Measurements from ENCODE around the gene ARRB1. TPM values are rescaled to one million over a fixed set of nuclear protein-coding genes. Genes with fewer than 3 reads are reported as not detected.

Gene ARRB1
- total and polyA plus RNA-seq, 7 donors: 3.6 to 17.3 (median 7.4) TPM

DNA sequence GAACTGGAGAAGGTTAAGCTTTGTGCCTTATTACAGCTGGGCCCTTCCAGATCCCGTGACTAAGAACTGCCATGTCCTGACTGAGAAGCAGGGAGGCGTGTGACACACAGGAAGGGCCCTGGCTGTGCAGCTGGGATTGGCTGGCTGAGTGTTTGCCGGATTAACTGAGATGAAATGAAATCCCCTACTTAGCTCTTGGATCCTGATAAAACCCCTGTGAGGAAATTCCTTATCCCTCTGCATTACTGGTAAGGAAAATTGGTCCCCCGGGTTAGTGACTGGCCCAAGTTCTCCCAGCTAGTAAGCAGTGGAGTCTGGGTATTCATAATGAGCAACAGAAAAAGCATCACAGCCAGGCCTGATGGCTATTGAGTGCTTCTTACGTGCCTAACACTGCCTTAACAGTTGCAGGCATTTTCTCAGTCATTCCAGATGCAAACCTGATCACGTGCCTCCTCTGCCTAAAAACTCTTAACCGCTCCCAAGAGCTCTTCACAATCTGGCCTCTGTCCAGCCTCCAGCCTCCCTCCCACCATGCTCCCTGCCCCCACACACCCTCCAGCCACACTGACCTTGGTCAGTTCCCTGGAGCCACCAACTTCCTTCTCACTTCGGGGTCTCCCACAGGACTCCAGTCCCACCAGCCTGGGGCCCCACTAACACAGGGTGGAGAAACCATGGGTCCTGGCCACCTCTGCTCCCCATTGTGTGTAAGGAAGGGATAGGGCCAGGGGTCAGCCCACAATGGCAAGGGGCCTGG, 37.8 kb downstream of the ARRB1 start:
- Histone ChIP-seq H3K4me1 (peaks cover 27% of the 10 kb centered on the region), H3K27ac (peak overlapping the region; percentile 79), H3K27me3 (ENCODE audit: insufficient read depth in 3 of 3, low read length in 2 of 3) (no peaks in the 10 kb centered on the region), H3K9me3 (no peaks in the 10 kb centered on the region), H3K4me3 (no peak overlapping the region), H3K36me3 (ENCODE audit: insufficient read depth in 1 of 2, low read depth in 1 of 2) (no peaks in the 10 kb centered on the region)
- intact Hi-C loops (cut with DNase I): no loop called here
- DNase-seq (peak; percentile 74 to 80), ATAC-seq (peak; percentile 62 to 73 (median 68))
- WGBS, 3 donors: 45 to 48% (median 47%) methylated on average over 8 of the region's 8 CpGs
- TF ChIP-seq CTCF (IDR thresholded peaks at IDR 0.05): no peak

DNA sequence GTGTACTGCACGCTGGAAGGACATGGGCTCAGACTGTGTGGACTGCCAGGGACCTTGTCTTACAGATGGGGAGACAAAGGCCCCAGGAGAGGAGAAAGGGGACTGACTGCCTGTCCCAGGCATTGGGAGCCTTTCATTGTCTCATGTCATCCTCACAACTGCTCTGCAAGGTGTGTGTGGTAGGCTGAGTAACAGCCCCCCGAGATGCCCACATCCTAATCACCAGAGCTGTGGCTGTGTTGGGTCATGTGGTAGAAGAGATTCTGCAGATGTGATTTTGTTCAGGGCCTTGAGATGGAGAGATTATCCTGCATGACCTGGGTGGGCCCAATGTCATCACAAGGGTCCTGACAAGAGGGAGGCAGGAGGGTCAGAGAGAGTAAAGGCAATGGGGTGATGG, 39.1 kb downstream of the ARRB1 start:
- intact Hi-C loops (cut with DNase I): no loop called here
- 81 to 88% (median 86%) methylated on average over 2 of the region's 2 CpGs for WGBS, 3 donors
- DNase-seq (no peak), ATAC-seq (no peak)
- no peak for TF ChIP-seq CTCF (IDR thresholded peaks at IDR 0.05)
- Histone ChIP-seq H3K36me3 (ENCODE audit: insufficient read depth in 1 of 2, low read depth in 1 of 2) (no peaks in the 10 kb centered on the region), H3K4me1 (peaks cover 27% of the 10 kb centered on the region), H3K27ac (peak overlapping the region; percentile 79), H3K27me3 (ENCODE audit: insufficient read depth in 3 of 3, low read length in 2 of 3) (no peaks in the 10 kb centered on the region), H3K4me3 (peak overlapping the region; percentile 60), H3K9me3 (no peaks in the 10 kb centered on the region)

- TF ChIP-seq CTCF (IDR thresholded peaks at IDR 0.05): no peak
- WGBS, 3 donors: 57 to 69% (median 64%) methylated on average over 13 of the region's 13 CpGs
- intact Hi-C loops (cut with DNase I): no loop called here
- Histone ChIP-seq H3K9me3 (no peaks in the 10 kb centered on the region), H3K27ac (peak overlapping the region; percentile 79), H3K4me3 (peak overlapping the region; percentile 60), H3K4me1 (peaks cover 27% of the 10 kb centered on the region), H3K36me3 (ENCODE audit: insufficient read depth in 1 of 2, low read depth in 1 of 2) (no peaks in the 10 kb centered on the region), H3K27me3 (ENCODE audit: insufficient read depth in 3 of 3, low read length in 2 of 3) (no peaks in the 10 kb centered on the region)
- DNase-seq: peak; percentile 85 to 91
- ATAC-seq: peak; percentile 58 to 78 (median 72)
Observed at GRCh38 chr11:75311858-75312288, 39.6 kb downstream of the ARRB1 start.

DNA sequence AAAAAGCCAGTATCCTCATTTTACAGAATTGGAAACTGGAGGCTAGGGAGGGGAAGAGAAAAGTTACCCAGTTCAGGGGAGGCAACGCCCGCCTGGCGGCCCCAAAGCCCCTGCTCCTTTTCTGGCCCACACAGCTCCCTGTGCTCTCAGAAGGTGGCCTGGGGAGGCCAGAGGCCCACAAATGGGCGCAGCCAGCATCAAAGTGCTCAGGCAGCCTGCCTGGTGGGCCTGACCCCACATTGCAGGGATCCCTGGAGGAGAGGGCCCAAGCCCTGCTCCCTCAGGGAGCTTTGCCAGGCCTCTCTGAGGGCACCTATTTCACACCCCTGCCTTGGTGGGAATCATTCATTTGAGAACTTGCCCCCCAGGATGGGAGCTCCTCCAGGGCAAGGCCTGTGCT, 42.5 kb downstream of the ARRB1 start:
- 93 to 100% (median 97%) methylated on average over 4 of the region's 4 CpGs for WGBS, 3 donors
- ATAC-seq: no peak
- Histone ChIP-seq H3K27ac (no peak overlapping the region), H3K4me3 (no peak overlapping the region), H3K4me1 (peaks cover 22% of the 10 kb centered on the region), H3K9me3 (no peaks in the 10 kb centered on the region), H3K27me3 (ENCODE audit: insufficient read depth in 3 of 3, low read length in 2 of 3) (no peaks in the 10 kb centered on the region), H3K36me3 (ENCODE audit: insufficient read depth in 1 of 2, low read depth in 1 of 2) (no peaks in the 10 kb centered on the region)
- intact Hi-C loops (cut with DNase I): no loop called here
- no peak for TF ChIP-seq CTCF (IDR thresholded peaks at IDR 0.05)
- peak; percentile 8 to 28 for DNase-seq

Data from psoas muscle (tissue), 8 donors.